ENCODE measurements around the gene FGD4. TPM values are rescaled to one million over a fixed set of nuclear protein-coding genes. Genes with fewer than 3 reads are reported as not detected.

The FGD4 gene
- total RNA-seq, 1 experiment from 2014 or later: 54.3 TPM

DNA sequence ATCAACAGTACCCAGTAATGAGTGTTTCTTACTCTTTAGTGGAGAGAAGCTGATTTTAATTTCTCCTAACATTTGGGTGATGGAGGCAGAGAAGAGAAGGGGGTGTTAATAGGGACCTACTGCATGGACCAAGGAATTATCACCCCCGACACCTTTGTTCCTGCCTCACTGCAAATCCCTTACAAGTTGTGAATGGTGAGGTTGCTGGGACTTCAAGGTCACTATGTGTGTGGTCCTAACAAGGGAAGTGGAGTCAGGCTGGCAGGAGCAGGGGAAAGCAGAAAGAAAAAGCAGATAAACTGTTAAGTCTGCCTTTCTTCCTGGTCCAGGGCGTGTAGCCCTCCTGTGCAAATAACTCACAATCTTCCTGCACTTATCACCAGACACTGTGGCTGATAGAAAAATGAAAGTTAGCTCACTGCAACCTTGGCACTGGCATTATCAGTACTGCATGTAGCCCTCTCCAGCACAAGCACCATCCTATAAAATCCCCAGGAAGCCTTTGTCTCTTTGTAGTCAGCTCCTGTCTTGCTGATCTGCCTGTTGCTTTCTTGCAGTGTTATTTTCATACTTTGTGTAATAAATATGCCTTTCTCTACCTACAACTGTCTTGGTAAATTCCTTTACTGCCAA lies 167.4 kb downstream of the FGD4 start:
- Mint-ChIP-seq H3K27ac (peak overlapping the region in 2 of 3 experiments; percentile 13 to 71; a peak in 3 of 7 replicates), H3K27me3 (ENCODE audit: low read depth) (no peaks in the 10 kb centered on the region; the same call in 1 of the 2 replicates), H3K4me3 (no peak overlapping the region), H3K36me3 (ENCODE audit: insufficient read depth in 1 of 3, low read depth in 3 of 3) (peaks cover 27 to 39% (median 33%) of the 10 kb centered on the region in 3 experiments), H3K4me1 (peaks cover 54 to 58% of the 10 kb centered on the region in 2 experiments), H3K9me3 (peaks cover 7 to 13% of the 10 kb centered on the region in 2 experiments; a peak in 4 of 5 replicates)
- Histone ChIP-seq H4K8ac (replicated peaks; ENCODE audit: insufficient read length, low read depth, low read length) (no peak overlapping the region), H3K23me2 (ENCODE audit: insufficient read length, low read depth, low read length, poor library complexity, severe bottlenecking) (no peaks in the 10 kb centered on the region), H3K9ac (ENCODE audit: extremely low read depth, insufficient read length, low read length) (no peak overlapping the region), H4K5ac (ENCODE audit: insufficient read length, low read depth, low read length) (no peak overlapping the region), H3K9me3 (ENCODE audit: control insufficient read depth, low read depth, low read length) (no peaks in the 10 kb centered on the region), H3K27me3 (ENCODE audit: insufficient read depth, low read length) (no peaks in the 10 kb centered on the region), H2BK120ac (ENCODE audit: low read depth, low read length, poor library complexity, severe bottlenecking) (no peak overlapping the region), H3K27ac (ENCODE audit: insufficient read length, low read depth, low read length) (no peak overlapping the region), H2BK5ac (ENCODE audit: insufficient read length, low read length) (no peak overlapping the region), H3K23ac (ENCODE audit: insufficient read length, low read depth, low read length) (no peak overlapping the region), H3T11ph (ENCODE audit: low read length) (no peak overlapping the region), H3K79me1 (ENCODE audit: insufficient read depth, low read depth, low read length, poor library complexity, severe bottlenecking) (peaks cover 7% of the 10 kb centered on the region), H3K18ac (ENCODE audit: insufficient read length, low read depth, low read length) (no peak overlapping the region), H3K4me1 (ENCODE audit: insufficient read depth, low read length) (peaks cover 6% of the 10 kb centered on the region; the same call in 1 of the 2 replicates), H3K79me2 (ENCODE audit: insufficient read depth, low read length) (no peaks in the 10 kb centered on the region), H4K91ac (ENCODE audit: insufficient read length, low read depth, low read length) (no peak overlapping the region), H3K14ac (ENCODE audit: insufficient read depth, low read length) (no peak overlapping the region), H2BK12ac (ENCODE audit: insufficient read length, low read depth, low read length) (no peak overlapping the region), H3K56ac (ENCODE audit: insufficient read length, low read depth, low read length) (no peak overlapping the region), H2AK5ac (ENCODE audit: insufficient read length, low read length) (no peak overlapping the region), H3K4me2 (ENCODE audit: insufficient read depth, insufficient read length, low read length) (no peak overlapping the region), H3K4ac (ENCODE audit: low read depth, low read length) (no peak overlapping the region), H4K20me1 (ENCODE audit: control insufficient read depth, insufficient read depth, insufficient read length) (no peaks in the 10 kb centered on the region), H2AFZ (ENCODE audit: low read length) (no peak overlapping the region), H2BK15ac (ENCODE audit: low read depth, low read length) (no peak overlapping the region), H2BK20ac (ENCODE audit: low read depth, low read length, poor library complexity, severe bottlenecking) (no peak overlapping the region)
- no peak for DNase-seq
- whole genome bisulfite sequencing (ENCODE audit: extremely low coverage, insufficient read length, low lambda C conversion rate): no CpG with 5 or more reads among the region's 2 CpGs
- TF ChIP-seq CTCF (conservative IDR thresholded peaks at IDR 0.05): no peak
